ENCODE results near the gene SRC. TPM values are rescaled to one million over a fixed set of nuclear protein-coding genes. Genes with fewer than 3 reads are reported as not detected.

The SRC gene
- total RNA-seq, 1 donor from 2014 or later = 48.6 TPM

- Histone ChIP-seq H3K27ac (no peak overlapping the region), H3K36me3 (no peaks in the 10 kb centered on the region), H3K9me3 (no peaks in the 10 kb centered on the region), H3K4me1 (no peaks in the 10 kb centered on the region), H3K27me3 (no peaks in the 10 kb centered on the region), H3K4me3 (no peak overlapping the region)
- TF ChIP-seq, protein P1, sequence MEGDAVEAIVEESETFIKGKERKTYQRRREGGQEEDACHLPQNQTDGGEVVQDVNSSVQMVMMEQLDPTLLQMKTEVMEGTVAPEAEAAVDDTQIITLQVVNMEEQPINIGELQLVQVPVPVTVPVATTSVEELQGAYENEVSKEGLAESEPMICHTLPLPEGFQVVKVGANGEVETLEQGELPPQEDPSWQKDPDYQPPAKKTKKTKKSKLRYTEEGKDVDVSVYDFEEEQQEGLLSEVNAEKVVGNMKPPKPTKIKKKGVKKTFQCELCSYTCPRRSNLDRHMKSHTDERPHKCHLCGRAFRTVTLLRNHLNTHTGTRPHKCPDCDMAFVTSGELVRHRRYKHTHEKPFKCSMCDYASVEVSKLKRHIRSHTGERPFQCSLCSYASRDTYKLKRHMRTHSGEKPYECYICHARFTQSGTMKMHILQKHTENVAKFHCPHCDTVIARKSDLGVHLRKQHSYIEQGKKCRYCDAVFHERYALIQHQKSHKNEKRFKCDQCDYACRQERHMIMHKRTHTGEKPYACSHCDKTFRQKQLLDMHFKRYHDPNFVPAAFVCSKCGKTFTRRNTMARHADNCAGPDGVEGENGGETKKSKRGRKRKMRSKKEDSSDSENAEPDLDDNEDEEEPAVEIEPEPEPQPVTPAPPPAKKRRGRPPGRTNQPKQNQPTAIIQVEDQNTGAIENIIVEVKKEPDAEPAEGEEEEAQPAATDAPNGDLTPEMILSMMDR (IDR thresholded peaks at IDR 0.05) = no peak
- TF ChIP-seq POLR2AphosphoS5 (IDR thresholded peaks at IDR 0.05; ENCODE audit: insufficient read depth in 1 of 2, low read depth in 1 of 2) (no peak), POLR2A (IDR thresholded peaks at IDR 0.05) (no peak)
- intact Hi-C loops (cut with DNase I) = no loop called here
- DNase-seq (ENCODE audit: extremely low spot score in 2 of 2) = no peak
These were observed 85.0 kb downstream of the SRC start for GRCh38 chr20:37430778-37431460.

DNA sequence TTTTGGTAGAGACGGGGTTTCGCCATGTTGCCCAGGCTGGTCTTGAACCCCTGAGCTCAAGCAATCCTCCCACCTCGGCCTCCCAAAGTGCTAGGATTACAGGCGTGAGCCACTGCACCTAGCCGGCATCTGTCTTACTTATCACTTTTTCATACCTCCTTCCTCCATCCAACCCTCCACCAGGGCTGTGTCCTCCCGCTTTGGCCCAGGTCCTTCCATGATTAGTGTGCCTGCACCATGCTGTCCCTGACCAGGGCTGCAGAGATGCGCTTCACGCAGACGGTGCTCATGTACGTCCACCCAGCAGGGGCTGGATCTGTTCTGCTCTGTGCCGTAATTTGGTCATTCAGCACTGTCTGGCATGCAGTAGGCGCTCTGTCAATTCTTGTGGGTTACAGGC lies 85.8 kb downstream of the SRC start:
- Histone ChIP-seq H3K4me3 (no peak overlapping the region), H3K27me3 (no peaks in the 10 kb centered on the region), H3K9me3 (no peaks in the 10 kb centered on the region), H3K27ac (no peak overlapping the region), H3K4me1 (no peaks in the 10 kb centered on the region), H3K36me3 (no peaks in the 10 kb centered on the region)
- TF ChIP-seq POLR2AphosphoS5 (IDR thresholded peaks at IDR 0.05; ENCODE audit: insufficient read depth in 1 of 2, low read depth in 1 of 2) = no peak
- TF ChIP-seq, protein P1 (IDR thresholded peaks at IDR 0.05) = no peak
- TF ChIP-seq POLR2A (IDR thresholded peaks at IDR 0.05) = no peak
- intact Hi-C loops (cut with DNase I) = no loop called here
- no peak for DNase-seq (ENCODE audit: extremely low spot score in 2 of 2)

GRCh38 chr20:37432606-37433005 lies 86.7 kb downstream of the SRC start:
- intact Hi-C loops (cut with DNase I) = no loop called here
- H3K27me3 ChIP-seq = no peaks in the 10 kb centered on the region
- no peak for DNase-seq (ENCODE audit: extremely low spot score in 2 of 2)
- H3K4me3 ChIP-seq = no peak overlapping the region
- no peaks in the 10 kb centered on the region for H3K9me3 ChIP-seq
- TF ChIP-seq POLR2A (IDR thresholded peaks at IDR 0.05) (no peak), POLR2AphosphoS5 (IDR thresholded peaks at IDR 0.05; ENCODE audit: insufficient read depth in 1 of 2, low read depth in 1 of 2) (no peak)
- TF ChIP-seq, protein P1 (IDR thresholded peaks at IDR 0.05) = no peak
- no peaks in the 10 kb centered on the region for H3K4me1 ChIP-seq
- H3K36me3 ChIP-seq = no peaks in the 10 kb centered on the region
- no peak overlapping the region for H3K27ac ChIP-seq

GRCh38 chr20:37435607-37436006 lies 89.7 kb downstream of the SRC start:
- H3K27me3 ChIP-seq = no peaks in the 10 kb centered on the region
- TF ChIP-seq, protein P1 (IDR thresholded peaks at IDR 0.05) = no peak
- no peak for TF ChIP-seq POLR2AphosphoS5 (IDR thresholded peaks at IDR 0.05; ENCODE audit: insufficient read depth in 1 of 2, low read depth in 1 of 2)
- TF ChIP-seq POLR2A (IDR thresholded peaks at IDR 0.05) = no peak
- no peaks in the 10 kb centered on the region for H3K9me3 ChIP-seq
- no peak overlapping the region for H3K4me3 ChIP-seq
- DNase-seq (ENCODE audit: extremely low spot score in 2 of 2) = no peak
- H3K27ac ChIP-seq = no peak overlapping the region
- no peaks in the 10 kb centered on the region for H3K4me1 ChIP-seq
- intact Hi-C loops (cut with DNase I) = no loop called here
- H3K36me3 ChIP-seq = no peaks in the 10 kb centered on the region

DNA sequence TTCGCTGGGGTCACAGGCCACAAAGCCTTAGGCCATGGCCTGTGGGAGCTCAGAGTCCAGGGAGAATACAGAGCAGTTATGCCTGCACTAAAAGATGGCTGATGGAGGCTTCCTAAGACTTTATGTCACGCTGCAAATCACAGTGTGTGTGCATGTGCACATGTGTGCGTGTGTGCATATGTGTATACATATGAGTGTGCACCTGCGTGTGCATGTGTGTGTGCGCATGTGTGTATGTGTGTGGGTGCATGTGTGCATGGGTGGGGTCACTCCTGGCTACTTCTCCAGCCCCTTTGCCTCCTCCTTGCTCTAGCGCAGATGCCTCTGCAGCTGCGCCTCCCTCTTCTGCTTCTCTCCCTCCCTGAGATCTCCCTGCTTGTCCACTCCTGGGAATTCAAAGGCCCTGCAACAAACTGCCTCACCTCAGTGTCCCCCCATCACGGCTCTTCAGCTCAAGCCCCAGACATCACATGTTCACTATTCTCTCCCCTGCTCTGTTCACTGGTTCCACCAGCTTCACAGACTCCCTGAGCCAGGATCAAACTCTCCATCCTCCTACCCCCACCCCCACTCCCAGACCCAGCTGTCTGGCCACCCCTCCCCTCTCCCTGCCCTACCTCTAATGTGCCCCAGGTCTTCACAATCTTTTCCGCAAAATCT lies 90.7 kb downstream of the SRC start:
- TF ChIP-seq, protein P1 (IDR thresholded peaks at IDR 0.05) = no peak
- TF ChIP-seq POLR2AphosphoS5 (IDR thresholded peaks at IDR 0.05; ENCODE audit: insufficient read depth in 1 of 2, low read depth in 1 of 2) (no peak), POLR2A (IDR thresholded peaks at IDR 0.05) (no peak)
- Histone ChIP-seq H3K27me3 (no peaks in the 10 kb centered on the region), H3K4me1 (no peaks in the 10 kb centered on the region), H3K9me3 (no peaks in the 10 kb centered on the region), H3K27ac (no peak overlapping the region), H3K4me3 (no peak overlapping the region), H3K36me3 (no peaks in the 10 kb centered on the region)
- intact Hi-C loops (cut with DNase I) = no loop called here
- DNase-seq (ENCODE audit: extremely low spot score in 2 of 2) = no peak
